RPMI7951 (cell line): ENCODE data around the gene TDP1. TPM values are rescaled to one million over a fixed set of nuclear protein-coding genes. Genes with fewer than 3 reads are reported as not detected.

Source experiments
- total RNA-seq: library from RNA; depleted of rRNA; stranded (reverse); fragments of >200 nt; shearing (Covaris generic); gene quantifications from 2 replicates; pipeline ENCODE4 v1.2.3, GENCODE V29; 2014; rRNA removed

TDP1 gene
- total RNA-seq, 1 experiment from 2014 or later = 41.2 TPM

Other genes with a start within 250 kb of the TDP1 start
- gene EFCAB11, start 1.2 kb upstream of the TDP1 start, total RNA-seq = 13.5 and 18.6 TPM in 2 replicates
- gene KCNK13, start 106.1 kb downstream of the TDP1 start, total RNA-seq = not detected in 2 replicates